ENCODE results near the gene PNPLA1.

The PNPLA1 gene, protein sequence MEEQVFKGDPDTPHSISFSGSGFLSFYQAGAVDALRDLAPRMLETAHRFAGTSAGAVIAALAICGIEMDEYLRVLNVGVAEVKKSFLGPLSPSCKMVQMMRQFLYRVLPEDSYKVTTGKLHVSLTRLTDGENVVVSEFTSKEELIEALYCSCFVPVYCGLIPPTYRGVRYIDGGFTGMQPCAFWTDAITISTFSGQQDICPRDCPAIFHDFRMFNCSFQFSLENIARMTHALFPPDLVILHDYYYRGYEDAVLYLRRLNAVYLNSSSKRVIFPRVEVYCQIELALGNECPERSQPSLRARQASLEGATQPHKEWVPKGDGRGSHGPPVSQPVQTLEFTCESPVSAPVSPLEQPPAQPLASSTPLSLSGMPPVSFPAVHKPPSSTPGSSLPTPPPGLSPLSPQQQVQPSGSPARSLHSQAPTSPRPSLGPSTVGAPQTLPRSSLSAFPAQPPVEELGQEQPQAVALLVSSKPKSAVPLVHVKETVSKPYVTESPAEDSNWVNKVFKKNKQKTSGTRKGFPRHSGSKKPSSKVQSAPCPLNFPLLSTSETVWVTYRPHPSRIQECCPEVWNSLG

DNA sequence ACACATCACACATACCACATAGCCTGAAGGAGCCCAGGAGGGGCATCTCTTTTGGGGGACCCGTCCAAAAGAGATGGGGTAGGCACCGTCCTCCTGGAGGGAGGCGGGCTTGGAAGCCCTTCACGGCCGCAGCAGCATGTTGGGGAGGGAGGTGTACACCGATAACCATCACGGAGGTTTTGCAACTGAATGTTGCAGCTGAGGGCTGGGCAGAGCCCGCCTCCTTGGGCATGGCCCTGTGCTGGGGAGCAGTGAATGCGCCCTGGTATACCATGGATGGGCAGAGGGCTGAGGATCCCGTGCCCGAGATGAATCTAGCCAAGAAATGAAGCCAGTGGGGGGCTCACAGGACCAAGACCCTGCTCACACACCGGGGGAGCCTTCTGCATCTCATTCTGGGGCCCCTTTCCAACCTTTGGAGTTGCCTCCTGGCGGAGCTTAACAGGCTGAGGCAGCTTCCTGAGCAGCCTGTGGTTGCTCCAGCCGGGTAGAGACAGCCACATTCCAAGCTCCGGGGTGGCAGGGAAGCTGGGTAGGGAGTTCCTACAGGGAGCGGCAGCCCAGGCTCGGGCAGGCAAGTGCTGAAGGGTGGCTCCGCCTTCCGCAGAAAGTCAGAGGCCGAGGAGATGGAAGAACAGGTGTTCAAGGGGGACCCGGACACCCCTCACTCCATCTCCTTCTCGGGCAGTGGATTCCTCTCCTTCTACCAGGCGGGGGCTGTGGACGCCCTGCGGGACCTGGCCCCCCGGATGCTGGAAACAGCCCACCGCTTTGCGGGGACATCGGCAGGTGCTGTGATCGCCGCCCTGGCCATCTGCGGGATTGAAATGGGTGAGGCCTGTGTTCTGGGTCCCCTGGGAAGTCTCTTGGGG lies at the start of gene PNPLA1:
PNPLA1 (plus strand) TSS at position 227 of the 872 bp plus-strand sequence; CDS start at position 627, 400 bp downstream.
- in situ Hi-C loops (cut with MboI; ENCODE audit: low sequenced_read_pairs): no loop called here

- in situ Hi-C loops (cut with MboI; ENCODE audit: low sequenced_read_pairs): no loop called here
These were observed 49.6 kb upstream of the PNPLA1 start for GRCh38 chr6:36220226-36220625.

DNA sequence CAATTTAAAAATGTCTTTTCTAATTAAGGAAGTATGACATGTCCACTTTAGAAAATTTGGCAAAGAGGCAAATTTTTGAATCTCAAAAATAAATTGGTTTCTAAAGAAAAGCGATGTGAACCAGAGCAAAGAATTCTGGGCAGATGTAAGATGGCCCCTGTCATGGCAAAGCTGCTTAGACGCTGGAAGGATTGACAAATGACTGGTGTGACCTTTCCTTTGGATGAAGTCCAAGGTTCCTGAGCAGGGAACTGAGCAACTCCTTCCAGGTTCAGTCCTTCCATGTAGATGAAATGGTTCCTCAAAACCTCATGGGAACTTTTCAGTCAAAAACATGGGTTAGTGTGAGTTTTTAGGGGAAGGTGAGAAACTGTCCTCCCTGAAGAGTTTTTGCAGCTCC lies 48.2 kb upstream of the PNPLA1 start:
- in situ Hi-C loops (cut with MboI; ENCODE audit: low sequenced_read_pairs): no loop called here

GRCh38 chr6:36222924-36223323 lies 46.9 kb upstream of the PNPLA1 start:
- in situ Hi-C loops (cut with MboI; ENCODE audit: low sequenced_read_pairs): no loop called here

- in situ Hi-C loops (cut with MboI; ENCODE audit: low sequenced_read_pairs): no loop called here
These were observed 46.2 kb upstream of the PNPLA1 start for GRCh38 chr6:36223706-36224105.

DNA sequence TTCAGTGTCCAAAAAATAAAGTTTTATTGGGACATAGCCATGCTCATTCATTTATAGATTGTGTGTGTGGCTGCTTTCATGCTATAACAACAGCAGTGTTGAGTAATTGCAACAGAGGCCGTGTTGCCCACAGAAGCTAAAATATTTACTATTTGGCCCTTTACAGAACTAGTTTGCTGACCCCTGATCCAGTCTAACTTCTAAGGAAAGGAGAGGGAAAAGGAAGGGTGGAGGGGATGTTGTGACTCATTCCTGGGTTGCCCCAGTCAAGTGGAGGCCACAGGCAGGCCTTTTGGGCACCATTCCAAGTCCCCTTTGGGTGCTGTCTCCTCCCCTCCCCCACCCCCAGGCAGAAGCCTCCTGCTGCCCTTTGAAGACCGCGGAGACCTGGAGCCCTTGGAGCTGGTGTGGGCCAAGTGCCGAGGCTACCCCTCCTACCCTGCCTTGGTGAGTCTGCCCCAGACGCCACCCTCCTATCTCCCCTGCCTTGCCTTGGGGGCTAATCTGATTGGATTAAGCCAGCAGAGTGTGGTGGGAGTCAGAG lies 44.9 kb upstream of the PNPLA1 start:
- in situ Hi-C loops (cut with MboI; ENCODE audit: low sequenced_read_pairs): no loop called here

DNA sequence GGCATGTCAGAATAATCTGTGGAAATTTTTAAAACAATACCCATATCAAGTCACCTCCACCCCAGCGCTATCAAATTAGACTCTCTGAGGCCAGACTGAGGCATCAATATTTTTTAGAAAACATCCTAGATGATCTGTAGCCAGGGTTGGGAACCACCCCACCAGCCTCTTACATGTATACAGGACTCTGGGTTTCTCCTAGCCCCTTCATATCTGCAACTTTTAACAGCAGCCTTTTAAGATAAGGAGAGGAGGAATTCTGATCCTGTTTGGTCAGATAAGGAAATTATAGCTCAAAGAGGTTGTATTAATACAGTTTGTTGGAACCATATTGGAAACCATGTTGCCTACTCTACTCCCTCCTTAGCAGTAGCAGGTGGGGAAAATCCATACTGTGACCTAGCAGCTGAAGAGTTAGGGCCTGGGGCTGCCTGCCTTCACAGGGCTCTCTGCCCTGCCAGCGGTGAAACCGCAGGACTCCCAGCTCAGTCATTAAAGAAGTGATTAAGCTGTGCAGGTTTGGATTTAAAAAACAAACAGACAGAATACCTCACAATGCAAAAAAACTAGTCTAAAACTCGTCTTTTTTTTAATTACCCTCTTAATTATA lies 43.3 kb upstream of the PNPLA1 start:
- in situ Hi-C loops (cut with MboI; ENCODE audit: low sequenced_read_pairs): no loop called here

DNA sequence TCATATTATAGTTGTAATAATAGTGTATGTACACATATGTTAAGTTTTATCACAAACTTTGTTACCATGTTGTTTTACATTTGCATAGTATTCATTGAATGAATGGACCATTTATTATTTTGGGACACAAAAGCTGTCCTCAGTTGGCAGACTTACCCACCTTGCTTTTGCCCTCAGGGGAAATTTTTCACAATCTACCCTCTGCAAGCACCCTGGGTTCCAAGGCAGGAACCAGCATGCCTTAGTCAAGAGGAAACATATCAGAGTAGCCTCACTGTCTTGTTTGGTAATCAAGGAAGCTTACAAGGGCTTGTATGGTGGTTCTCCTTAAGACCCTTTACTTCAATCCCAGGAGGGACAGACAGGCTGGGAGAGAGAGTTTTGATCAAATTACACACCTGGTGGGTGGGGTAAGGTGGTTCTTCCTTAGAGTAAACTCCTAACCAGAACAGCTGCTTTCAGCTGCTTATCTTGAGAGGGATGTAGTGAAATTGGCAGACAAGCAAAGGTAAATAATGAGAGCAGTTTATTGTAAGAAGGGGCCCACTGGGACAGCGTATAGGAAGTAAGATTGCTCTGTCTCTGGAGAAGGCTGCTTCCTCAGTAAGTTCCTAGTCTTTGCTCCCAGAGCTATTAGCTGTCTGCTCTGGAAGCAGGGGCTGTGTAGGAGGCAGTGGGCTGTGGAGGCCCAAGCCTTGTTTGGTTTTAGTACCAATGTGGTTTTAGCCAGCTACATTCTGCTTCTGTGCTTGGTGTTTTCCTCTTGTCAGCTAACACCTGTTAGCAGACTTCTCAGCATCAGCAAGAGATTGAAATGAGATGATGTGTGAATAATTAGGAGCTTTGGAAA lies 42.3 kb upstream of the PNPLA1 start:
- in situ Hi-C loops (cut with MboI; ENCODE audit: low sequenced_read_pairs): no loop called here

DNA sequence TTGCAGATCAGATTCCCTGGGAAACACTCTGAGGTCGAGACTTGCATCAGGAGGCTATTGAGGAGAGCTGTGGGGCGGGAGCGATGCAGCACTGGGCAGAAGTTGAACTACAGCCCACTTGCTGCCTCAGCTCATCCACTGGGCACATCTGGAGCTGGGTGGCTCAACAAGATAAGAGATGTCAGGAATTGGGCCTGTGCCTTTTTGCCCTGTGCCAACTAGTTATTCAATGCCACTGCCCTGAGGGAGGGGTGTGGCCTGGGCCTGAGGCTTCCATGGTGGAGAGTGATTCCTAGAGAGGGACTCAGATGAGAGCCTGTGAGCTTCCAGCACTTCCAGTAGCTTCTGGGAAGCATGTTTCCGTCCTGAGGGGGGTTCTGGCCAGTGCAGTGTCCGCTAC lies 40.6 kb upstream of the PNPLA1 start:
- in situ Hi-C loops (cut with MboI; ENCODE audit: low sequenced_read_pairs): no loop called here

DNA sequence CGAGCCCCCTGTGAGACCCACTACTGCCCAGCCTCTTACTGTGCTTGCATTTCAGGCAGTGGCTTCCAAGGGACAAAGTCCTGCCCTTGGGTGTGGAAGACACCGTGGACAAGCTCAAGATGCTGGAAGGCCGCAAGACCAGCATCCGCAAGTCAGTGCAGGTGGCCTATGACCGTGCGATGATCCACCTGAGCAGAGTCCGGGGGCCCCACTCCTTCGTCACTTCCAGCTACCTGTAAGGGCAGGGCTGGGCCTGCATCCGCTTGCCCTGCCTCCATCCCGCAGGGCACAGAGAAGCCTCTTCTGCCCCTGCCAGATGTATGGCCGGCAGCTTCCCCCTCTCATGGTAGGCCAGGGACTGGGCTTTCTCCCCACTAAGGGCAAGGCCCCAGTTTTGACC lies 39.5 kb upstream of the PNPLA1 start:
- in situ Hi-C loops (cut with MboI; ENCODE audit: low sequenced_read_pairs): no loop called here

- in situ Hi-C loops (cut with MboI; ENCODE audit: low sequenced_read_pairs): no loop called here
These were observed 37.7 kb upstream of the PNPLA1 start for GRCh38 chr6:36232172-36232571.

DNA sequence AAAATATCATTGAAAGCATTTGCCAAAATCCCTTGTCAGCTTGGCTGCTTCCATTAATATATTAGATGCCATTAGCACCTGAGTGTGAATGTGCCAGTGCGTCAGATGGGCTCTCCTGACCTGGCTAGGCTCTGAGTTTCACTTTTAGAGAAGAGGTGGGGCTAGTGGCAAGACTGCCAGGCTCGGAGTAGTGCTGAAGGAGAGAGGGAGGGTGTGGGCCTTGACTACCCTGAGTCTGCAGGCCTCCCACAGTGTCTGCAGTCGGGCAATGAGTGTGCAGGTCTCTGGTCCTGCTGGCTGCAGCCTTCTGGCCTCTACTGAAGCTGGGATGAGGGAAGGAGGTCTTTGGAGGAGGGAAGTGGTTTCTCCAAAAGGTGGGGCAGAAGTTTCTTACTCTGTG lies 34.6 kb upstream of the PNPLA1 start:
- in situ Hi-C loops (cut with MboI; ENCODE audit: low sequenced_read_pairs): no loop called here

GRCh38 chr6:36235862-36236261 lies 34.0 kb upstream of the PNPLA1 start:
- in situ Hi-C loops (cut with MboI; ENCODE audit: low sequenced_read_pairs): no loop called here

- in situ Hi-C loops (cut with MboI; ENCODE audit: low sequenced_read_pairs): no loop called here
These were observed 30.1 kb upstream of the PNPLA1 start for GRCh38 chr6:36239774-36240173.

DNA sequence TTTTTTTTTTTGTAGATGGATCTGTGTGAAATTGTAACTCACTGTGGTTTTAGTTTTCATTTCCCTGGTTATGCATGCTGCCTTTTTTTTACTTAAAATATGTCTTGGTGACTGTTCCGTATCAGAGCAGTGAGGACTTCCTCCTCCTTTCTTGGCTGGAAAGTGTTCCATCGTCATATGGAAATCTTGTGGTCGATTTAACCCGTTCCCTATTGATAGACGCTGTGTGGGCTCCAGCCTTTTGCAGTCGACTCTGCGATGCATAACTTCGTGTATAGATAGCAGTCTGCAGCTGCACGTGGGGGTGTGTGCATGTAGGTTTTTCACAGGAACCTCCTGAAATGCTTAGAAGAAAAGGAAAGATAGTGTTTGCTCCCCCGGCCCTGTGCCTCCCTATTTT lies 28.1 kb upstream of the PNPLA1 start:
- in situ Hi-C loops (cut with MboI; ENCODE audit: low sequenced_read_pairs): no loop called here

DNA sequence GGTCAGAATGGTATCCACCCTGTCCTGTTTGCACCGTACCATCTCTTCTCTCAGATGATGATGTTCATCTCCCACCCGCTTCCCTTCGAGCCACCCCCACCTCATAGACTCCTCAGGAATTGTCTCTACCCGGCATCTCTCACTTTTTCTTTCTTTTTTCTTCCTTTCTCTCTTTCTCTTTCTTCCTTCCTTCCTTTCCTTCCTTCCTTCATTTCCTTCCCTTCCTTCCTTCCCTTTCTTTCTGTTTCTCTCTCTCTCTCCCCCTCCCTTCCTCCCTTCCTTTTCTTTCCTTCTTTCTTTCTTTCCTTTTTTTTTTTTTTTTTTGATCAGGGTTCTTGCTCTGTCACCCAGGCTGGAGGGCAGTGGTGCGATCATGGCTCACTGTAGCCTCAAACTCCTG lies 27.7 kb upstream of the PNPLA1 start:
- in situ Hi-C loops (cut with MboI; ENCODE audit: low sequenced_read_pairs): no loop called here

DNA sequence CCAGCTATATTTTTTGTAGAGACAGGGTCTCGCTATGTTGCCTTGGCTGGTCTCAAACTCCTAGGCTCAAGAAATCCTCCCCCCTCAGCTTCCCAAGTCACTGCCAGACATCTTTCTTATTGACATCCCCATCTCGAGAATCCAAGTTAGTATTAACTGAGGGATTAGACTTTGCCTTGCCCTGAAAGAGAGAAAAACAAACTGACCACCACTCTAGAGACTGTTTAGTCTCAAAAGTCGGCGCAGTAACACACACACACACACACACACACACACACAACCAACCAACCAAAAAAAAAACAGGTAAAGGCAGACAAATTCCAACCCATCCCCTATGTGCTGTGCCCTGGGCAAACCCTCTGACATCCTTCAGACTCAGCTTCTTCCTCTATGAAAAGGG lies 27.2 kb upstream of the PNPLA1 start:
- in situ Hi-C loops (cut with MboI; ENCODE audit: low sequenced_read_pairs): no loop called here

DNA sequence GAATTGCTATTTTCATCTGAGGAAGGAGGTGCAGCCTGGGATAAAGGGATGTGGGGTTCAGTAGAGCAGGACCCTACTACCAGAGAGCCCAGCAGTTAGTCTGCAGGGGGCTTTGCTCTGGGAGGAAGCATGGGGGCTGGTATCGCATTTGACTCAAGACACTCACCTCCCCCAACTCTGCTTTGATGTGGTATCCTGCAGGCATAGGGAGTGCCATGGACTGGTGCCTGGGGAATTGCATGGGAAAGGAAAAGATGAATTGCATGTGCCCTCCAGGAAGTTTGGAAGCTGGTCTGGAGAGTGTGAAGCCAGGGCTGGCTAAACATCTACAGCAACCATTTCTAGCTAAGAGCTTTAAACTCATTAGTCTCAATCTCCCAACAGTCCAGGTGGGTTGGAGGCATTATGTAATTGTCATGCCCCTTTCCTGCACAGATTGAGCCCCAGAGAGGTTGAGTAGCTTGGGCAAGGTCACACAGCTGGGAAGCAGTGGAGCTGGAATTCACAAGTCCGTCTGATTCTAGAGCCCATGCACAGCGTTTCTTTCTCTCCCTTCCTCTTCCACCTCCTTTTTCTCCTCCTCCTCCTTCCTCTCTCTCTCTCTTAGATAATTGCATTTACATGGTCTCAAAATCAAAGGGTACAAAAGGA lies 26.2 kb upstream of the PNPLA1 start:
- in situ Hi-C loops (cut with MboI; ENCODE audit: low sequenced_read_pairs): no loop called here

DNA sequence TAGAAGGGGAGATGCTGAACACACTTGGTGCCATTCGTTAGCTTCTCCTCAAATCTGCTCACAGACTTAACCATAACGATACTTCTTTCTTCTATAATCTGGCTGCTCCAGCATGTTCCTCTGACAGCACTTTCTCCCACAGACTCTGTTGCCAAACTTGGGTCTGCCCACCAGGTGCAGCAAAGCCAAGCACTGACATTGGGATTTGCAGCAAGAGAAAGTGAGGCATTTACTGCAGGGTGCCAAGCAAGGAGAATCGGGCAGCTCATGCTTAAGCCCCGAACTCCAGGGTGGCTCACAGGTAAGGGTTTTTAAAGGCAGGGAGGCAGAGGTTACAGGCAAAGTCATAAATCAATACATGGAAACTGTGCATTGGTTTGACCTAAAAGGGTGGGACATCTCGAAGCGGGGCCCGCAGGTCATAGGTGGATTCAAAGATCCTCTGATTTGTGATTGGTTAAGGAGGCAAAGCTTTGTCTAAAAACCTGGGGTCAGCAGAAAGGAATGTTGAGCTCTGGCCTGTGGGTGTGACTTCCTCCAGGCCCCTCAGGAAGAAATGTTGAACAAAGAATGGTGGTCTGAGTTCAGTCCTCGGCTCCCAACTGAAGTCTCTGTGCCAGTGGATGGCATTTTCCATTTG lies 25.1 kb upstream of the PNPLA1 start:
- in situ Hi-C loops (cut with MboI; ENCODE audit: low sequenced_read_pairs): no loop called here

Measured in HL-60/S4 (cell line).